Measurements from ENCODE around the gene SCN9A. TPM values are rescaled to one million over a fixed set of nuclear protein-coding genes. Genes with fewer than 3 reads are reported as not detected.
"Not testable (repeated sequence)": the region's sequence is repeated elsewhere in the genome, so short reads cannot be mapped to it uniquely, and the experiment has no call there.

SCN9A gene
- total and polyA plus RNA-seq, 2 donors from 2014 or later = 0.99 to 5.3 TPM

- no peaks in the 10 kb centered on the region for H3K27me3 ChIP-seq (ENCODE audit: control insufficient read depth, insufficient read depth, low read length)
- H3K4me1 ChIP-seq (ENCODE audit: control insufficient read depth in 2 of 3, insufficient read depth in 2 of 3, low read depth in 1 of 3, low read length in 3 of 3) = no peaks in the 10 kb centered on the region
- no peak overlapping the region for H3K27ac ChIP-seq (ENCODE audit: low read depth in 2 of 2, low read length in 2 of 2)
- FAIRE-seq = no peak
- no peaks in the 10 kb centered on the region for H3K36me3 ChIP-seq (ENCODE audit: control insufficient read depth in 2 of 3, insufficient read depth in 3 of 3, low read length in 3 of 3)
- H3K9ac ChIP-seq (ENCODE audit: low read length in 3 of 3) = no peak overlapping the region
- H3K4me3 ChIP-seq (ENCODE audit: low read length in 3 of 3) = no peak overlapping the region
- no peak for TF ChIP-seq CTCF (IDR thresholded peaks at IDR 0.05; ENCODE audit: borderline replicate concordance, extremely low read depth, insufficient read depth)
- intact Hi-C loops (cut with DNase I) = no loop called here
- no peak for DNase-seq
- H3K9me3 ChIP-seq (ENCODE audit: control insufficient read depth in 2 of 3, insufficient read depth in 1 of 3, low read length in 3 of 3) = no peaks in the 10 kb centered on the region
These were observed 61.6 kb downstream of the SCN9A start for GRCh38 chr2:166314022-166314759.

GRCh38 chr2:166312863-166313262, 62.9 kb downstream of the SCN9A start:
- H3K4me1 ChIP-seq (ENCODE audit: control insufficient read depth in 2 of 3, insufficient read depth in 2 of 3, low read depth in 1 of 3, low read length in 3 of 3) = not testable (repeated sequence)

GRCh38 chr2:166307326-166307725, 68.4 kb downstream of the SCN9A start:
- no peaks in the 10 kb centered on the region for H3K4me1 ChIP-seq (ENCODE audit: control insufficient read depth in 2 of 3, insufficient read depth in 2 of 3, low read depth in 1 of 3, low read length in 3 of 3)
- TF ChIP-seq CTCF (IDR thresholded peaks at IDR 0.05; ENCODE audit: borderline replicate concordance, extremely low read depth, insufficient read depth) = no peak
- H3K27me3 ChIP-seq (ENCODE audit: control insufficient read depth, insufficient read depth, low read length) = no peaks in the 10 kb centered on the region
- H3K9ac ChIP-seq (ENCODE audit: low read length in 3 of 3) = no peak overlapping the region
- intact Hi-C loops (cut with DNase I) = no loop called here
- H3K4me3 ChIP-seq (ENCODE audit: low read length in 3 of 3) = no peak overlapping the region
- no peaks in the 10 kb centered on the region for H3K9me3 ChIP-seq (ENCODE audit: control insufficient read depth in 2 of 3, insufficient read depth in 1 of 3, low read length in 3 of 3)
- H3K27ac ChIP-seq (ENCODE audit: low read depth in 2 of 2, low read length in 2 of 2) = no peak overlapping the region
- DNase-seq = no peak
- FAIRE-seq = no peak
- H3K36me3 ChIP-seq (ENCODE audit: control insufficient read depth in 2 of 3, insufficient read depth in 3 of 3, low read length in 3 of 3) = no peaks in the 10 kb centered on the region

More at GRCh38 chr2:166312863-166313262, 62.9 kb downstream of the SCN9A start:
- H3K36me3 ChIP-seq (ENCODE audit: control insufficient read depth in 2 of 3, insufficient read depth in 3 of 3, low read length in 3 of 3); DNase-seq; H3K27me3 ChIP-seq (ENCODE audit: control insufficient read depth, insufficient read depth, low read length); H3K9me3 ChIP-seq (ENCODE audit: control insufficient read depth in 2 of 3, insufficient read depth in 1 of 3, low read length in 3 of 3); H3K4me3 ChIP-seq (ENCODE audit: low read length in 3 of 3); intact Hi-C loops (cut with DNase I); H3K9ac ChIP-seq (ENCODE audit: low read length in 3 of 3); H3K27ac ChIP-seq (ENCODE audit: low read depth in 2 of 2, low read length in 2 of 2): not testable (repeated sequence)
- FAIRE-seq = peak; percentile 99

- Histone ChIP-seq H3K36me3 (ENCODE audit: control insufficient read depth in 2 of 3, insufficient read depth in 3 of 3, low read length in 3 of 3) (no peaks in the 10 kb centered on the region), H3K9ac (ENCODE audit: low read length in 3 of 3) (no peak overlapping the region), H3K4me3 (ENCODE audit: low read length in 3 of 3) (no peak overlapping the region), H3K27me3 (ENCODE audit: control insufficient read depth, insufficient read depth, low read length) (no peaks in the 10 kb centered on the region), H3K9me3 (ENCODE audit: control insufficient read depth in 2 of 3, insufficient read depth in 1 of 3, low read length in 3 of 3) (no peaks in the 10 kb centered on the region), H3K4me1 (ENCODE audit: control insufficient read depth in 2 of 3, insufficient read depth in 2 of 3, low read depth in 1 of 3, low read length in 3 of 3) (no peaks in the 10 kb centered on the region), H3K27ac (ENCODE audit: low read depth in 2 of 2, low read length in 2 of 2) (no peak overlapping the region)
- FAIRE-seq (no peak), DNase-seq (no peak)
- TF ChIP-seq CTCF (IDR thresholded peaks at IDR 0.05; ENCODE audit: borderline replicate concordance, extremely low read depth, insufficient read depth) = no peak
- intact Hi-C loops (cut with DNase I) = no loop called here
These were observed 71.1 kb downstream of the SCN9A start for GRCh38 chr2:166304656-166305055.
